Subcutaneous adipose tissue (tissue), 4 donors: ENCODE data around the gene SMCO2. TPM values are rescaled to one million over a fixed set of nuclear protein-coding genes. Genes with fewer than 3 reads are reported as not detected.

ENCODE experiments used
- CTCF ChIP-seq: fragments of 450-650 bp; IDR thresholded peaks from one replicate; pipeline ENCODE4 v1.5.1; 2016; ENCODE audit warnings: low read depth, mild to moderate bottlenecking, control low read depth, antibody characterized with exemption, moderate library complexity
- total RNA-seq, 4 donors: library from RNA; depleted of rRNA; stranded (reverse); fragments of >200 nt; gene quantifications; one replicate each; pipeline ENCODE4 v1.1.0, GENCODE V29; 2016

Gene SMCO2
- total RNA-seq, 4 donors from 2014 or later, result 0.34 TPM; not detected in 3

GRCh38 chr12:27534765-27535161 is 88.2 kb downstream of the SMCO2 start:
- no peak for TF ChIP-seq CTCF

GRCh38 chr12:27535318-27535717 is 88.8 kb downstream of the SMCO2 start:
- no peak for TF ChIP-seq CTCF

- TF ChIP-seq CTCF, result no peak
These were observed 91.5 kb downstream of the SMCO2 start for GRCh38 chr12:27537855-27538675.

- TF ChIP-seq CTCF, result no peak
These were observed 92.7 kb downstream of the SMCO2 start for GRCh38 chr12:27539191-27539631.

GRCh38 chr12:27541031-27541719 is 94.6 kb downstream of the SMCO2 start:
- TF ChIP-seq CTCF, result no peak

GRCh38 chr12:27542628-27543027 is 96.1 kb downstream of the SMCO2 start:
- no peak for TF ChIP-seq CTCF

GRCh38 chr12:27545665-27546064 is 99.1 kb downstream of the SMCO2 start:
- TF ChIP-seq CTCF, result no peak
